Esophagus muscularis mucosa (tissue), 3 donors: Measurements from ENCODE around the gene FAM89B.

Experiments
- POLR2A ChIP-seq: fragments of 450-650 bp; IDR thresholded peaks from one replicate; pipeline ENCODE4 v1.6.1; 2017; ENCODE audit warnings: antibody characterized with exemption, moderate library complexity, mild to moderate bottlenecking, low read depth
- TF ChIP-seq, protein P1 (sequence below), 3 experiments: fragments of 200-600 bp in 2 of 3; fragments of 450-650 bp in 1 of 3; sonication (generic) in 2 of 3; IDR thresholded peaks; one replicate each; pipeline ENCODE4 v1.5.1; 2017 to 2019; ENCODE audit warnings: antibody characterized with exemption in 3 of 3, mild to moderate bottlenecking in 2 of 3, moderate library complexity in 1 of 3

GRCh38 chr11:65525546-65526480 is 46.5 kb upstream of the FAM89B start:
- TF ChIP-seq, protein P1, sequence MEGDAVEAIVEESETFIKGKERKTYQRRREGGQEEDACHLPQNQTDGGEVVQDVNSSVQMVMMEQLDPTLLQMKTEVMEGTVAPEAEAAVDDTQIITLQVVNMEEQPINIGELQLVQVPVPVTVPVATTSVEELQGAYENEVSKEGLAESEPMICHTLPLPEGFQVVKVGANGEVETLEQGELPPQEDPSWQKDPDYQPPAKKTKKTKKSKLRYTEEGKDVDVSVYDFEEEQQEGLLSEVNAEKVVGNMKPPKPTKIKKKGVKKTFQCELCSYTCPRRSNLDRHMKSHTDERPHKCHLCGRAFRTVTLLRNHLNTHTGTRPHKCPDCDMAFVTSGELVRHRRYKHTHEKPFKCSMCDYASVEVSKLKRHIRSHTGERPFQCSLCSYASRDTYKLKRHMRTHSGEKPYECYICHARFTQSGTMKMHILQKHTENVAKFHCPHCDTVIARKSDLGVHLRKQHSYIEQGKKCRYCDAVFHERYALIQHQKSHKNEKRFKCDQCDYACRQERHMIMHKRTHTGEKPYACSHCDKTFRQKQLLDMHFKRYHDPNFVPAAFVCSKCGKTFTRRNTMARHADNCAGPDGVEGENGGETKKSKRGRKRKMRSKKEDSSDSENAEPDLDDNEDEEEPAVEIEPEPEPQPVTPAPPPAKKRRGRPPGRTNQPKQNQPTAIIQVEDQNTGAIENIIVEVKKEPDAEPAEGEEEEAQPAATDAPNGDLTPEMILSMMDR (IDR thresholded peaks at IDR 0.05), result no peak
- no peak for TF ChIP-seq POLR2A
